NCI-H748 (cell line): ENCODE data around the gene NPFFR1.

ENCODE experiments used
- DNase-seq: peaks from one replicate; lab custom pipeline; 2025; ENCODE audit not compliant: unreplicated experiment; lab: John Stamatoyannopoulos, UW

NPFFR1 gene

DNA sequence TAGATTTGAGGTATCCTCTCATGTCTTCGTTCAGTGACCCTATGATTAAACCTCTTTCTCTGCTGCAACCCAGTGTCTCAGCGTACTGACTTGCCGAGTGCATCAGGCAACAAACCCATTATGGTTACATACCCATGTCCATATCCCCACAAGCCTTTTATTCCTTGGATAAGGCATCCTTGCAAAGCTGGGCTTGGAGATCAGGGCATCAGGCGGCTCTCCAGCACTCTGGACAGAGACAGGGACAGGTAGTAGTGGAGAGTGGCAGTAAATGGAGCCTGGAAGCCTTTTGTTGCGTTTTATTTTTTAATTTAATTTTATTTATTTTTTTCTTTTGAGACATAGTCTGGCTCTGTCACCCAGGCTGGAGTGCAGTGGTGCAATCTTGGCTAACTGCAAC, 32.0 kb upstream of the NPFFR1 start:
- no peak for DNase-seq

- no peak for DNase-seq
Observed at GRCh38 chr10:70315276-70315675, 31.5 kb upstream of the NPFFR1 start.

- DNase-seq, result no peak
Observed at GRCh38 chr10:70312972-70313371, 29.2 kb upstream of the NPFFR1 start.

GRCh38 chr10:70312249-70312648, 28.4 kb upstream of the NPFFR1 start:
- DNase-seq, result no peak

GRCh38 chr10:70311698-70312097, 27.9 kb upstream of the NPFFR1 start:
- DNase-seq, result no peak

- no peak for DNase-seq
Observed at GRCh38 chr10:70309661-70310060, 25.9 kb upstream of the NPFFR1 start.

- DNase-seq, result no peak
Observed at GRCh38 chr10:70308121-70309060, 24.6 kb upstream of the NPFFR1 start.

GRCh38 chr10:70306886-70307520, 23.2 kb upstream of the NPFFR1 start:
- no peak for DNase-seq

GRCh38 chr10:70306181-70306705, 22.4 kb upstream of the NPFFR1 start:
- DNase-seq, result no peak

DNA sequence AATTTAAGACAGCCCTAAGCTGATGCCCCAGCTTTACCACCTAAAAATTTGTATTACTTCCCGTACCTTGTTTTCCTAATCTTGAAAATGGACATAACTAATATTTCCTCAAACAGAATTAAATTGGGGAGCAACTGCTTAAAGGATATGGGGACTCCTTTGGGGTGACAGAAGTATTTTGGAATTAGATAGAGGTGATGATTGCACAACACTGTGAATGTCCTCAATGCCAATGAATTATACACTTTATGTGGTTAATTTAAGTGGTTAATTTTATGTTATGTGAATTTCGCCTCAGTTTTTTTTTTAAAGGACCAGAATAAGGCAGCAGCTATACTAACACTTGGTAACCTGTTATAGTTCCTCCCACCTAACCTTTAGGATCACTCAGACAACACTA, 19.9 kb upstream of the NPFFR1 start:
- no peak for DNase-seq

DNA sequence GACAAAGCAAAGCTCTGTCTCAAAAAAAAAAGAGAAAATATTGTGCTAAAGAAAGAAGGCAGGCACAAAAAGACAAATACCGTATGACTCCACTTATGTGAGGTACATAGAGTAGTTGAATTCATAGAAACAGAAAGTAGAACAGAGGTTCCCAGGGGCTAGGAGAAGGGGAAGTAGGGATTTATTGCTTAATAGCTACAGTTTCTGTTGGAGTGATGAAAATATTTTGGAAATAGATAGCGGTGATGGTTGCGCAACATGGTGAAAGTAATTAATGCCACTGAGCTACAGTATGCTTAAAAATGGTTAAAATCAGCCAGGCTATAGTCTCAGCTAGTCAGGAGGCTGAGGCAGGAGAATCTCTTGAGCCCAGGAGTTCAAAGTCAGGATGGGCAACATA, 18.5 kb upstream of the NPFFR1 start:
- DNase-seq, result no peak

DNA sequence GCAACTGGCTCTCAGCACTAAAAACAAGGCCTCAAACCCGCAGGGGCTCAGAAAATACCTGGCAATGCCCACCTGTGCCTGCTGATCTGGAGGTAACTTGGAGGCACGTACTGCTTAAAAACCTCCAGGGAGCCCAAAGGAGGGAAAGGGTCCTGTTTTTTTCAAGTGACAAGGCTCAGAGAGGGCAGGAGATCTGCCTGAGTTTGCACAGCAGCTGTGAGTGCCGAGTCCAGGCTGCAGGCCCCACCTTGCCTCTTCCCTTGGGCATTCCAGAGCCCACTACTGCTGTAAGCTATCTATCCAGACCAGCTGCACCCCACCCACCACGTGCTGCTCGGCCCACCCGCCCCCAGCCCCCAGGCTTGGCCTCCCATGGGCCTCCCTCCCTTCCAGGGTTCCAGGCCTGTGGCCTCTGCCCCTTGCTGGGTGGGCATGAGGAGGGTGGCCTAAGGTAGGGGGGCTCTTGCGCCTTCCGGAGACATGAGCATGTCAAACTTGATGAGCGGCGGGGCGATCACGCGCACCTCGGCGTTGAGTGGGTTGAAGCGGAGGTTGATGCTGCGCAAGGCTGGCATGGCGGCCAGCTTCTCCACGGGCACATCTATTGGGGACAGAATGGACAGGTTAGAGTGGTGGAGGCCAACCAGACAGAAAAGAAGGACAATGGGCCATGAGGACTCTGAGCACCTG, 17.2 kb upstream of the NPFFR1 start:
- no peak for DNase-seq

DNA sequence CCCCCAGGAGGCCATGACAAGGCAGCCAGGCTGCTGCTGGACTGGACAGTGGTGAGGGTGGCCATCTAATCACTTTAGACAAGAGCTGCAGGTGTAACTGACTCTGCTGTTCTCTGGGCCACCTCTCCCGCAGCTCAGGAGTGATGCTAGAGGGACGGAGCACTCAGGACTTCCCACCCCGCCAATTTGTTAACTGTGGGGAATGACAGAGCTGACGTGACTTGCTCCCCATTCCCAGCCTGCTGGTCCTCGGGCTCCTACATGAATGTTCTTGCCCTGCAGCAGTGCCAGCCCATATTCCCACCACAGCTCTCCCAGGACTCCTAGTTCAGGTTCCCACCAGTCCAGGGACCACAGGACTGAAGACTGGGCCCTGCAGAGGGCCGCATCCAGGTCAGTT, 16.7 kb upstream of the NPFFR1 start:
- DNase-seq, result no peak

- DNase-seq, result no peak
Observed at GRCh38 chr10:70299876-70300275, 16.1 kb upstream of the NPFFR1 start.

GRCh38 chr10:70298393-70298792, 14.6 kb upstream of the NPFFR1 start:
- no peak for DNase-seq

DNA sequence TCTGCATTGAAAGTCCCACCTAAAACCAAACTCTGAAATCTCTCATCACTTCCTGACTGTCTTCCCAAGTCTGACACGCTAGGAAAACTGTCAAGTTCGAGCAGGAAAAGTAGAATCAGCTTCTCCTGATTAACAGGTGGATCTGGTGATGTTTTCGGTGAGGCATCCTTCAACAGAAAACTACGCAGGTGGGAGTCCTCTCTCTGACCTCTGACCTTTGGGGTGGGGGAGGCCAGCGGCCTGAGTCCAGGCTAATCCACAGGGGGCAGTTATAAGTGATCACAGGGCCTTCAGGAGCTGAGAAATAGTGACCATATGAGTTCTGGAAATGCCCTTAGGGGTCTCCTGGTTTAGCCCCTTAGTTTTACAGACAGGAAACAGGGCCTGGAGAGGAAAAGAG, 13.4 kb upstream of the NPFFR1 start:
- DNase-seq, result no peak

DNA sequence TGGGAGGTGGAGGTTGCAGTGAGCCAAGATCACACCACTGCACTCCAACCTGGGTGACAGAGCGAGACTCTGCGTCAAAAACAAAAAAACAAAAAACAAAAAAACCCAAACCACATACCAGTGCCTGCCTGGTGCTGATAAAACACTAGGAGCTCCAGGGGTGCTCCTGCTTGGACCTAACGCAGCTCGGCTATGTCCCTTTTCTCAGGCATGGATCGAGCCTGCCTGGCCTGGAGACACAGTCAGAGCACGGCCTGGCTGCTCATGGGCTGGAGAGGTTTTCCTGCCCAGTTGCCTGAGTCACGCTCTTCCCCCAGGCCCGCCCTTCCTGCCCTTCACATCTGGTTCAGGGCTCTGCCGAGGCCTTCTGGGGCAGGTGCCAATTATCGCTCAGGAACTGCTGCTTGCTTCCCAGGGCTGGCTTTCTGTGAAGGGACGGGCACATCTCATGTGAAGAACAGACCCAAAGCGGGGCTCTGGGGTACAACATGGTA, 12.6 kb upstream of the NPFFR1 start:
- no peak for DNase-seq

- no peak for DNase-seq
Observed at GRCh38 chr10:70295926-70296325, 12.1 kb upstream of the NPFFR1 start.

DNA sequence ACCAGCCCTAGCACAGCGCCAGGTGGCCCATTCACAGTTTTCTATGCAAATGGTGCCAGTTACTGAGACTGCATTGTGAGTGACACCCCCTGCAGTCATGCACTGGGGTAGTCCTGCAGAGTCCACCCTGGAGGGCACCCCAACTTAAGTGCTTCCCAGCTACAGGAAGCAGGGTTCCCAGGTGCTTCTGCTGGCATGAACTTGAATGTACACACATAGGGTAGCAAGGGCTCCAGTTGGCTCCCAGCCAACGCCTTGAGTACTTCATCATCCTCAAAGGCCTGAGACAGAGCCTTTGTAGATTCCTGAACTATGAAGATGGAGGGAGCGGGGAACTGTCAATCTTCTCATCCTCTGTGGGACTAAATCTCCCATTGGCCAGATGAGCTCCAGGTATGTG, 11.5 kb upstream of the NPFFR1 start:
- no peak for DNase-seq

GRCh38 chr10:70293169-70293843, 9.5 kb upstream of the NPFFR1 start:
- DNase-seq, result no peak

DNA sequence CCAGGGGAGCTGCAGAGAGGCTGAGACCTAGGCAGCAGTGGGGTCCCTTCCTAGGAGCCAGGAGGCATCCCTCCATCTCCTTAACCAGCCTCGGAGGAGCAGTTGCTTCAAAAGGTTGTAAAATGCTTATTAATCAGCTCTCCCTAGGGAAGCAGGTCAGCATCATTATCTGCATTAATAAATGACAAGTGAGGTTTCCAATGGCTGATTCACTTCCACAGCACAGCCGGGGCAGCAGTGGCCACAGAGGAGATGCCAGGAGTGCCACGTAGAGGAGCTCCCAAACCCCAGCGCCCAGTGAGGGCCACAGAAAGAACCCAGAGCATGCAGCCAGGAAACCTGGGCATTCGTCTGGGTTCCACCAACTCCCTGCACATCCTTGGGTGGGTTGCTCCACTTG, 8.2 kb upstream of the NPFFR1 start:
- no peak for DNase-seq
